CD8-positive, alpha-beta memory T cell (primary cell): ENCODE results near the gene CD99. TPM values are rescaled to one million over a fixed set of nuclear protein-coding genes. Genes with fewer than 3 reads are reported as not detected.

Experiments
- CTCF ChIA-PET: fragments of 350-600 bp; sonication (Branson Sonifier 250); formaldehyde crosslinking; loops from one replicate; lab custom pipeline; 2021; ENCODE audit warnings: antibody characterized with exemption; lab: Charles Lee
- POLR2A ChIA-PET: fragments of 350-600 bp; sonication (Branson Sonifier 250); formaldehyde crosslinking; loops from one replicate; lab custom pipeline; 2021; ENCODE audit warnings: antibody characterized with exemption; lab: Charles Lee
- DNase-seq, 5 donors: peaks; one replicate each; pipeline versions ENCODE4 v3.0.0 to v3.0.0-alpha.2; 2020 to 2022; ENCODE audit warnings: mixed read lengths in 1 of 5
- H3K27ac ChIP-seq: one replicate; pipeline ENCODE4 v1.7.0; 2013; ENCODE audit warnings: low read depth, mild to moderate bottlenecking, low read length, moderate library complexity
- H3K27me3 ChIP-seq: 2 replicates; pipeline ENCODE4 v1.7.0; 2013; ENCODE audit warnings: low read length, mild to moderate bottlenecking; ENCODE audit not compliant: insufficient read depth, poor library complexity, severe bottlenecking
- H3K36me3 ChIP-seq: 2 replicates; pipeline ENCODE4 v1.7.0; 2013; ENCODE audit warnings: mild to moderate bottlenecking, low read length, moderate library complexity; ENCODE audit not compliant: insufficient read depth
- H3K4me1 ChIP-seq: 2 replicates; pipeline ENCODE4 v1.7.0; 2013; ENCODE audit warnings: mild to moderate bottlenecking, low read length, moderate library complexity; ENCODE audit not compliant: insufficient read depth
- H3K4me3 ChIP-seq: 2 replicates; pipeline ENCODE4 v1.7.0; 2013; ENCODE audit warnings: mild to moderate bottlenecking, low read length
- H3K9me3 ChIP-seq: 2 replicates; pipeline ENCODE4 v1.7.0; 2013; ENCODE audit warnings: mild to moderate bottlenecking, low read length
- H3K27ac Mint-ChIP-seq, 8 donors: one replicate each; pipeline ENCODE4 v1.8.0; 2020 to 2021; ENCODE audit warnings: mixed read lengths in 8 of 8, mild to moderate bottlenecking in 6 of 8, inconsistent platforms in 3 of 8, moderate library complexity in 3 of 8
- H3K27me3 Mint-ChIP-seq, 2 donors: one replicate each; pipeline ENCODE4 v1.8.0; 2020 to 2021; ENCODE audit warnings: mixed read lengths in 2 of 2, mild to moderate bottlenecking in 1 of 2, moderate library complexity in 1 of 2
- H3K36me3 Mint-ChIP-seq, 3 donors: one replicate each; pipeline ENCODE4 v1.8.0; 2020 to 2021; ENCODE audit warnings: mixed read lengths in 3 of 3, inconsistent platforms in 1 of 3, mild to moderate bottlenecking in 1 of 3
- H3K4me1 Mint-ChIP-seq, 3 donors: one replicate each; pipeline ENCODE4 v1.8.0; 2020 to 2021; ENCODE audit warnings: mixed read lengths in 3 of 3, inconsistent platforms in 1 of 3, mild to moderate bottlenecking in 1 of 3
- H3K4me3 Mint-ChIP-seq, 7 donors: one replicate each; pipeline ENCODE4 v1.8.0; 2020 to 2021; ENCODE audit warnings: mixed read lengths in 7 of 7, mild to moderate bottlenecking in 6 of 7, moderate library complexity in 4 of 7, inconsistent platforms in 2 of 7
- H3K9me3 Mint-ChIP-seq, 5 donors: one replicate each; pipeline ENCODE4 v1.8.0; 2020 to 2022; ENCODE audit warnings: mixed read lengths in 5 of 5, mild to moderate bottlenecking in 3 of 5, moderate library complexity in 2 of 5, inconsistent platforms in 1 of 5
- polyA plus RNA-seq: library from polyadenylated mRNA; unstranded; fragments of 300-500 nt; fragmentation: Illumina TruSeq; gene quantifications from one replicate; pipeline ENCODE4 v1.2.3, GENCODE V29; 2021
- total RNA-seq, 2 experiments: library from RNA; stranded (reverse); gene quantifications; one replicate each; pipeline ENCODE4 v1.2.3, GENCODE V29; 2021

Gene CD99, protein sequence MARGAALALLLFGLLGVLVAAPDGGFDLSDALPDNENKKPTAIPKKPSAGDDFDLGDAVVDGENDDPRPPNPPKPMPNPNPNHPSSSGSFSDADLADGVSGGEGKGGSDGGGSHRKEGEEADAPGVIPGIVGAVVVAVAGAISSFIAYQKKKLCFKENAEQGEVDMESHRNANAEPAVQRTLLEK
- total RNA-seq (100 to 1,000 TPM; 234 to 240 TPM), polyA plus RNA-seq (548 TPM)

DNA sequence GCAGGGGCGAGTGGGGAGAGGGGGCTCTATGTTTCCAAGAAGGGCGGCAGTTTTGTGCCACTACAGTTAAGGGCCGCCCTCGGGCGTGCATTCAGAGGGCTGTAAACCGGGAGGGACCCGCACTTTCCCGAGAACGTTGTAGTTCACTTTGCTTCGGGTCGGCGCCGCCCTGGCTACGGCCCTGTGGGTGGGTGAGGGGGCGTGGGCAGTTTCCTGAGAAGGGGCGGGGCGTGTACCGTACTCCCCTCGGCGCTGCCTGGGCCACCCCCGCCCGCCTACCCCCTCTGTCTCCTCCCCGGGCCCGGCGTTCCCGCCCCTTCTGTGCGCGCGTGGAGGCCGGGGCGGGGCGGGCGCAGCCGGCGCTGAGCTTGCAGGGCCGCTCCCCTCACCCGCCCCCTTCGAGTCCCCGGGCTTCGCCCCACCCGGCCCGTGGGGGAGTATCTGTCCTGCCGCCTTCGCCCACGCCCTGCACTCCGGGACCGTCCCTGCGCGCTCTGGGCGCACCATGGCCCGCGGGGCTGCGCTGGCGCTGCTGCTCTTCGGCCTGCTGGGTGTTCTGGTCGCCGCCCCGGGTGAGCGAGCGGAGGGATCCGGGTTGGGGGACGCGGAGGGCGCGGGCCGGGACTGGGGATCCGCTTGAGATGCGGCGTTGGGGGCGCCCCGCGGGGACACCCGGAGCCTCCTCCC, at the start of gene CD99:
Gene CD99, plus strand, starts transcription at position 440 of the 687 bp plus-strand sequence. Its CDS starts 66 bp downstream, at position 506.
- Histone ChIP-seq H3K36me3 (no peaks in the 10 kb centered on the region), H3K4me1 (peaks cover 31% of the 10 kb centered on the region), H3K27ac (peak within 1 kb of the TSS; percentile 77), H3K4me3 (peak within 1 kb of the TSS; percentile 77), H3K9me3 (no peaks in the 10 kb centered on the region), H3K27me3 (no peaks in the 10 kb centered on the region)
- peaks cover 34 to 41% (median 39%) of the 10 kb centered on the region in 3 donors for H3K4me1 Mint-ChIP-seq
- DNase-seq = peak; percentile 87 to 94 (median 88)
- peaks cover 0 to 13% (median 3%) of the 10 kb centered on the region in 3 donors for H3K36me3 Mint-ChIP-seq
- H3K27ac Mint-ChIP-seq = peak within 1 kb of the TSS; percentile 86 to 95 (median 92)
- POLR2A ChIA-PET = no interaction called here
- no peaks in the 10 kb centered on the region for H3K27me3 Mint-ChIP-seq
- peak within 1 kb of the TSS; percentile 93 to 98 (median 96) for H3K4me3 Mint-ChIP-seq
- H3K9me3 Mint-ChIP-seq = no peaks in the 10 kb centered on the region
- CTCF ChIA-PET = no interaction called here

DNA sequence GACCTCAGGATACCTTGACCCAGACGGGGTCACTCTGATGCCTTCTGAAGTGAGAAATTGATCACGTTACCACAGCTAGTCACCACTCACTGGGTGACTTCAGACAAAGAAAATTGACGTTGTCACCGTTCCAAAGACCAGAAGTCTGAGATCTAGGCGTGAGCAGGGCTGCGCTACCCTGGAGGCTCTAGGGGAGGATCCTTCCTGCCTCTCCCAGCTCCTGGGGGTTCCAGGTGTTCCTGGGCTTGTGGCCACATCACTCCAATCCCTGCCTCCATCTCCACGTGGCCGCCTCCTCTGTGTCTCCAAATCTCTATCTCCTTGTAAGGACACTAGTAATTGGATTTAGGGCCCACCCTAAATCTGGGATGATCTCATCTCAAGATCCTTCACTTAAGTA, 48.9 kb upstream of the CD99 start:
- Mint-ChIP-seq H3K9me3 (no peaks in the 10 kb centered on the region), H3K4me3 (no peak overlapping the region), H3K27me3 (peaks cover 0 to 6% of the 10 kb centered on the region in 2 donors), H3K4me1 (peaks cover 0 to 17% (median 5%) of the 10 kb centered on the region in 3 donors), H3K27ac (no peak overlapping the region), H3K36me3 (peaks cover 16 to 37% (median 23%) of the 10 kb centered on the region in 3 donors)
- POLR2A ChIA-PET = no interaction called here
- no peaks in the 10 kb centered on the region for H3K4me1 ChIP-seq
- peaks cover 5% of the 10 kb centered on the region for H3K36me3 ChIP-seq
- H3K9me3 ChIP-seq = no peaks in the 10 kb centered on the region
- DNase-seq = no peak
- no peak overlapping the region for H3K4me3 ChIP-seq
- CTCF ChIA-PET = no interaction called here
- no peak overlapping the region for H3K27ac ChIP-seq
- no peaks in the 10 kb centered on the region for H3K27me3 ChIP-seq

DNA sequence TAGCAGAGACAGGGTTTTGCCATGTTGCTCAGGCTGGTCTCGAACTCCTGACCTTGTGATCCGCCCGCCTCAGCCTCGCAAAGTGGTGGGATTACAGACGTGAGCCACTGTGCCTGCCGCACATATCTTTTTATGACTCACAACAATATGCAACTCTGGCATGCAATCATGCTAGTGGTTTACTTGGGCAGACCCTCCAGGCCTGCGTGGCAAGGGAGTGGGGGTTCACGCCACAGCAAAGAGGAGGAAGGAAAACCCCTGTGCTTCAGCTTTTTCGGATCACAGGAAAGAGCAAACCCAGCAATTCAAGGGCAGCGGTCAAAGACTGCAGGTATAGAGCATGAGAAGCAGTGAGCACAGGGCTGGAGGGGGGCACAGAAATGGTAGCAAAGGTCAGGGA, 48.3 kb upstream of the CD99 start:
- Mint-ChIP-seq H3K9me3 (no peaks in the 10 kb centered on the region), H3K36me3 (peaks cover 19 to 42% (median 26%) of the 10 kb centered on the region in 3 donors)

DNA sequence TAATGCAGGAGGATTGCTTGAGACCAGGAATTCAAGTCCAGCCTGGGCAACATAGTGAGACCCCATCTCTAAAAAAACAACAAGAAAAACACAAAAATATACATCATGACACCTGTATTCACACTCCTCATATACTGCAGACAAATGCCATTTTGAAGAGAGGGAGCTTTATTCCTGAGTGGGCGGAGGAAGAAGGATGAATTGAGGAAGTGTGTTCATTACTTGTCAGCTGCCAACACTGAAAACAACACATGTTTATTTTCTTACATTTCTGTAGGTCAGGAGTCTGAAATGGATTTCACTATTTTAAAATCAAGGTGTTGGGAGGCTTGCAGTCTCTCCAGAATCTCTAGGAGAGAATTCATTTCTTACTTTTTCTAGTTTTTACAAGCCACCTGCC, 47.2 kb upstream of the CD99 start:
- Mint-ChIP-seq H3K27ac (no peak overlapping the region), H3K4me3 (no peak overlapping the region), H3K36me3 (peaks cover 20 to 42% (median 25%) of the 10 kb centered on the region in 3 donors), H3K27me3 (peaks cover 0 to 6% of the 10 kb centered on the region in 2 donors), H3K9me3 (no peaks in the 10 kb centered on the region), H3K4me1 (no peaks in the 10 kb centered on the region)
- Histone ChIP-seq H3K4me3 (no peak overlapping the region), H3K4me1 (no peaks in the 10 kb centered on the region), H3K27ac (no peak overlapping the region), H3K36me3 (peaks cover 5% of the 10 kb centered on the region), H3K9me3 (no peaks in the 10 kb centered on the region), H3K27me3 (no peaks in the 10 kb centered on the region)
- POLR2A ChIA-PET = no interaction called here
- CTCF ChIA-PET = no interaction called here
- no peak for DNase-seq

More for the DNA sequence above, 48.3 kb upstream of the CD99 start:
- no peak for DNase-seq
- Histone ChIP-seq H3K4me1 (no peaks in the 10 kb centered on the region), H3K9me3 (no peaks in the 10 kb centered on the region), H3K36me3 (peaks cover 5% of the 10 kb centered on the region), H3K4me3 (no peak overlapping the region), H3K27ac (no peak overlapping the region), H3K27me3 (no peaks in the 10 kb centered on the region)
- no peak overlapping the region for H3K4me3 Mint-ChIP-seq
- peaks cover 0 to 6% of the 10 kb centered on the region in 2 donors for H3K27me3 Mint-ChIP-seq
- H3K27ac Mint-ChIP-seq = peak overlapping the region in 2 of 8 donors; percentile 39 to 88
- H3K4me1 Mint-ChIP-seq = peaks cover 0 to 10% (median 5%) of the 10 kb centered on the region in 3 donors
- ChIA-PET POLR2A (no interaction called here), CTCF (no interaction called here)

DNA sequence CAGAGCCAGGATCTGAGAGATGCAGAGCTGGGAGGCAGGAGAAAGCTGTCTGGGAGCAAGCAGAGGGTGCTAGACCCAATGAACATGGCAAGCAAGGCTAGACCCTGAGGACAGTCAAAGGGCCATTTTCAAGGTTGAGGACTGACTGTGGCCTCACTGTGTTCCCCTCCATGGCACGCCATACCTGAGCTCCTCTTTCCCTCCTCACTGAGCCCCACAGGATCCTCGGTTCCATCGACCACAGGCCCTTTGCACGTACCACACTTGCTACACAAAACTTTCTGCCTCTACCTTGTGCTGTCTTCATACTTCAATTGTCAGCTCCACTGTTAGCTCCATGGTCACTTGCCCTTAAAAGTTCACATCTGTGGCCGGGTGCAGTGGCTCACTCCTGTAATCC, 45.5 kb upstream of the CD99 start:
- H3K4me3 ChIP-seq = no peak overlapping the region
- Mint-ChIP-seq H3K9me3 (no peaks in the 10 kb centered on the region), H3K4me1 (no peaks in the 10 kb centered on the region), H3K4me3 (no peak overlapping the region), H3K27ac (no peak overlapping the region), H3K27me3 (peaks cover 0 to 6% of the 10 kb centered on the region in 2 donors), H3K36me3 (peaks cover 15 to 32% (median 17%) of the 10 kb centered on the region in 3 donors)
- H3K4me1 ChIP-seq = no peaks in the 10 kb centered on the region
- DNase-seq = no peak
- no peaks in the 10 kb centered on the region for H3K9me3 ChIP-seq
- no peaks in the 10 kb centered on the region for H3K27me3 ChIP-seq
- H3K36me3 ChIP-seq = peaks cover 5% of the 10 kb centered on the region
- H3K27ac ChIP-seq = no peak overlapping the region
- ChIA-PET POLR2A (no interaction called here), CTCF (no interaction called here)

DNA sequence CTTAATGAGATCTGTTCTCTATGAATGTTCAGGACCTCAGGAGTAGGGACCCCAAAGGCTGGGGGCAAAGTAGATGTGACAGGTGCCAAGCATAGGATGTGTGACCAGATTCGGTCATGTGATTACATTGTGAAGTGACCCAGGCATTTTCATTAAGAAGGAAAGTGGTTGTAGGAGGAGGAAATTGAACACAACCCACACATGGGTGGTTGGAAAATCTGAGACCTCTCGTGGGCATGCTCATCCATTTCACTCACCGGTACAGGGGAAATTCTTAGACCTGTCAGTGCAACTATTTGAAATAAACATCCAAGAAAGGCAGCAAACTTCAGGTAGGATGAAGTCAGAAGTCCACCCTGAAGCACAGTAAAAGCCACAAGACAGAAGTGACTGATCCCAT, 43.5 kb upstream of the CD99 start:
- Histone ChIP-seq H3K4me3 (no peak overlapping the region), H3K27me3 (no peaks in the 10 kb centered on the region), H3K36me3 (peaks cover 5% of the 10 kb centered on the region), H3K9me3 (no peaks in the 10 kb centered on the region), H3K4me1 (no peaks in the 10 kb centered on the region), H3K27ac (no peak overlapping the region)
- no peak overlapping the region for H3K4me3 Mint-ChIP-seq
- no peaks in the 10 kb centered on the region for H3K4me1 Mint-ChIP-seq
- POLR2A ChIA-PET = no interaction called here
- H3K27ac Mint-ChIP-seq = peak overlapping the region in 4 of 8 donors; percentile 1 to 52 (median 4)
- H3K27me3 Mint-ChIP-seq = peaks cover 0 to 6% of the 10 kb centered on the region in 2 donors
- CTCF ChIA-PET = no interaction called here
- H3K9me3 Mint-ChIP-seq = no peaks in the 10 kb centered on the region
- H3K36me3 Mint-ChIP-seq = peaks cover 13 to 22% (median 15%) of the 10 kb centered on the region in 3 donors
- no peak for DNase-seq

DNA sequence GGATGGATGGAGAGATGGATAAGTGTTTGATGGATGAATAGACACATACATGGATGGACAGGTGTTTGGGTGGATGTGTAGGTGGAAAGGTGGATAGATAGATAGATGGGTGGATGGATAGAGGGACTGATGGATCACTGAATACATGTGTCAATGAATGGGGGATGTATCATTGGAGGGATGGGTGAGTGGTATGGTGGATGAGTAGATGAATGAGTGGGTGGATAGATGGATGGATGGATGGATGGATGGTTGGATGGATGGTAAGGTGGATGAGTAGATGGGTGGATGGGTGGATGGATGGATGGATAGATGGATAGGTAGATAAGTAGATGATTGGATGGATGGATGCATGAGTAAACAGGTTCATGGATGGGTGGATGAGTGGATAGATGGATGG, 41.1 kb upstream of the CD99 start:
- no peak for DNase-seq
- Histone ChIP-seq H3K36me3 (peaks cover 5% of the 10 kb centered on the region), H3K27ac (no peak overlapping the region), H3K9me3 (no peaks in the 10 kb centered on the region), H3K4me1 (no peaks in the 10 kb centered on the region), H3K4me3 (no peak overlapping the region), H3K27me3 (no peaks in the 10 kb centered on the region)
- Mint-ChIP-seq H3K36me3 (peaks cover 13 to 25% (median 19%) of the 10 kb centered on the region in 3 donors), H3K4me3 (no peak overlapping the region), H3K27ac (no peak overlapping the region), H3K4me1 (no peaks in the 10 kb centered on the region), H3K9me3 (no peaks in the 10 kb centered on the region), H3K27me3 (peaks cover 0 to 2% of the 10 kb centered on the region in 2 donors)
- ChIA-PET CTCF (no interaction called here), POLR2A (no interaction called here)

DNA sequence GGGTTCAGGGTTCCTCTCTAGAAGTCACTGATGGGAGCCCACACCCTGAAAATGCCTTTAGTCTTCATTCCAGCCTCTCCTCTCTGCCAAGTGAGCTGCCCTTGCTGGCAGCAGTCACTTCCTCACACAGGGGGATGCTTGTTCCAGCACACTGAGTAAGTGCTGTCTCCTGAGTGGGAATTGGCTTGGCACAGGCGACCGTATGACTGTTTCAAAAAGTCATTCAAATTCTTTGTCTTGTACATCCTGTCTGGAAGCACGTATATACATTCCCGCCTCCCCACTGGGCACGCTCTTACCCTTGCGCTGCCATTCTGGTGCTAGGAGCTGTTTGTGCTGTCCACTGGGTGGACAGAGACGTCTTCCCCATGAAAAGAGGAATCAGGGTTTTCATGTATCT, 40.2 kb upstream of the CD99 start:
- no peak for DNase-seq
- Mint-ChIP-seq H3K27ac (no peak overlapping the region), H3K27me3 (peaks cover 0 to 2% of the 10 kb centered on the region in 2 donors), H3K36me3 (peaks cover 13 to 23% (median 19%) of the 10 kb centered on the region in 3 donors), H3K9me3 (no peaks in the 10 kb centered on the region), H3K4me3 (no peak overlapping the region), H3K4me1 (no peaks in the 10 kb centered on the region)
- ChIA-PET POLR2A (no interaction called here), CTCF (no interaction called here)
- no peak overlapping the region for H3K27ac ChIP-seq
- H3K4me1 ChIP-seq = no peaks in the 10 kb centered on the region
- peaks cover 5% of the 10 kb centered on the region for H3K36me3 ChIP-seq
- no peaks in the 10 kb centered on the region for H3K9me3 ChIP-seq
- no peak overlapping the region for H3K4me3 ChIP-seq
- H3K27me3 ChIP-seq = no peaks in the 10 kb centered on the region
